Measurements from ENCODE around the gene TCTN1.
A peak's percentile ranks its signal among the peaks of the same experiment; 100 is the strongest.
"Not testable (repeated sequence)": the region's sequence is repeated elsewhere in the genome, so short reads cannot be mapped to it uniquely, and the experiment has no call there.

The TCTN1 gene

DNA sequence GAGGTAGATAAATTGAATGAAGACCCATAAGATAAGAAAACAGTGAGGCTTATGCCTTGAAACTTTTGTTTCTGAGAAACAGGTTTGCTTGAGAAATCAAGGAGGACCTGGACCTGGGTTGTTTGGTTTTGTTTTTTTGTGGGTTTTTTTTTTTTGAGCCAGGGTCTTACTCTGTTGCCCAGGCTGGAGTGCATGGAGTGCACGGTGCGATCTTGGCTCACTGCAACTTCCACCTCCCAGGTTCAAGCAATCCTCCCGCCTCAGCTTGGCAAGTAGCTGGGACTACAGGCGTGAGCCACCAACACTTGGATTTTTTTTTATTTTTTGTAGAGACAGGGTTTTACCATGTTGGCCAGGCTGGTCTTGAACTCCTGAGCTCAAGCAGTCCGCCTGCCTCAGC is 21.9 kb upstream of the TCTN1 start:
- no peak for DNase-seq (ENCODE audit: extremely low read depth, low read depth)
- TF ChIP-seq, protein P1, sequence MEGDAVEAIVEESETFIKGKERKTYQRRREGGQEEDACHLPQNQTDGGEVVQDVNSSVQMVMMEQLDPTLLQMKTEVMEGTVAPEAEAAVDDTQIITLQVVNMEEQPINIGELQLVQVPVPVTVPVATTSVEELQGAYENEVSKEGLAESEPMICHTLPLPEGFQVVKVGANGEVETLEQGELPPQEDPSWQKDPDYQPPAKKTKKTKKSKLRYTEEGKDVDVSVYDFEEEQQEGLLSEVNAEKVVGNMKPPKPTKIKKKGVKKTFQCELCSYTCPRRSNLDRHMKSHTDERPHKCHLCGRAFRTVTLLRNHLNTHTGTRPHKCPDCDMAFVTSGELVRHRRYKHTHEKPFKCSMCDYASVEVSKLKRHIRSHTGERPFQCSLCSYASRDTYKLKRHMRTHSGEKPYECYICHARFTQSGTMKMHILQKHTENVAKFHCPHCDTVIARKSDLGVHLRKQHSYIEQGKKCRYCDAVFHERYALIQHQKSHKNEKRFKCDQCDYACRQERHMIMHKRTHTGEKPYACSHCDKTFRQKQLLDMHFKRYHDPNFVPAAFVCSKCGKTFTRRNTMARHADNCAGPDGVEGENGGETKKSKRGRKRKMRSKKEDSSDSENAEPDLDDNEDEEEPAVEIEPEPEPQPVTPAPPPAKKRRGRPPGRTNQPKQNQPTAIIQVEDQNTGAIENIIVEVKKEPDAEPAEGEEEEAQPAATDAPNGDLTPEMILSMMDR (IDR thresholded peaks at IDR 0.05; ENCODE audit: low read depth, low read length): no peak

GRCh38 chr12:110592919-110593318 is 21.0 kb upstream of the TCTN1 start:
- DNase-seq (ENCODE audit: extremely low read depth, low read depth): not testable (repeated sequence)

DNA sequence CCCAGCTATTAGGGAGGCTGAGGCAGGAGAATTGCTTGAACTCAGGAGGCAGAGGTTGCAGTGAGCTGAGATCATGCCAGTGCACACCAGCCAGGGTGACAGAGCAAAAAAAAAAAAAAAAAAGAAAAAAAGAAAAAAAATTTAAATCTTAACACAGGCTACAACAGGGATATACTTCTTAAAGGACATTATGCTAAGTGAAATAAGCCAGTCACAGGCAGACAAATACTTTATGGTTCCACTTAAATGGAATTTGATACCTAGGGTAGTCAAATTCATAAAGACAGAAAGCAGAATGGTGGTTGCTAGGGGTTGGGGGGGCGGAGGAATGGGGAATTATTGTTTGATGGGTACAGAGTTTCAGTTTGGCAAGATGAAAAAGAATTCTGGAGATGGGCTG is 16.0 kb upstream of the TCTN1 start:
- no peak for DNase-seq (ENCODE audit: extremely low read depth, low read depth)
- TF ChIP-seq, protein P1 (IDR thresholded peaks at IDR 0.05; ENCODE audit: low read depth, low read length): no peak

GRCh38 chr12:110599334-110599733 is 14.6 kb upstream of the TCTN1 start:
- no peak for DNase-seq (ENCODE audit: extremely low read depth, low read depth)

DNA sequence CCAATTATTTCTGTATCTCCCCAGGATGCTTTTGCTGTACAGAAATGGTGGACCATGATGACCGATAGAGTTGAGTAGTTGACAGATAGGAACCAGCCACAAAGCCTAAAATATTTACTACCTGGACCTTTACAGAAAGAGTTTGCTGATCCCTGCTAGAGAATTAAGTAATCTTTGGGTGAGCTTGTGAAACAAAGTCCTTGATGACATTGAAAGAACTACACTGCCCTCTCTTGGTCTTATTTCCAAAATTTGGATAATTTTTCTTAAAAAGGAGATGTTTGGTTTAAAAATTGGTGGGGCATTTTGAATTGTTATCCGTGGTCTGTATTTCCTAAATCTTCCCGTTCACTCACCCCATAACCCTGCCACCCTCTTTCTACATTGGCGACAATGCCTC is 13.7 kb upstream of the TCTN1 start:
- peak; percentile 27 for DNase-seq (ENCODE audit: extremely low read depth, low read depth)
- TF ChIP-seq, protein P1 (IDR thresholded peaks at IDR 0.05; ENCODE audit: low read depth, low read length): peak; percentile 27

More at GRCh38 chr12:110599334-110599733, 14.6 kb upstream of the TCTN1 start:
- TF ChIP-seq, protein P1 (IDR thresholded peaks at IDR 0.05; ENCODE audit: low read depth, low read length): no peak

GRCh38 chr12:110602085-110602814 is 11.7 kb upstream of the TCTN1 start:
- DNase-seq (ENCODE audit: extremely low read depth, low read depth): not testable (repeated sequence)
- TF ChIP-seq, protein P1 (IDR thresholded peaks at IDR 0.05; ENCODE audit: low read depth, low read length): peak; percentile 72

DNA sequence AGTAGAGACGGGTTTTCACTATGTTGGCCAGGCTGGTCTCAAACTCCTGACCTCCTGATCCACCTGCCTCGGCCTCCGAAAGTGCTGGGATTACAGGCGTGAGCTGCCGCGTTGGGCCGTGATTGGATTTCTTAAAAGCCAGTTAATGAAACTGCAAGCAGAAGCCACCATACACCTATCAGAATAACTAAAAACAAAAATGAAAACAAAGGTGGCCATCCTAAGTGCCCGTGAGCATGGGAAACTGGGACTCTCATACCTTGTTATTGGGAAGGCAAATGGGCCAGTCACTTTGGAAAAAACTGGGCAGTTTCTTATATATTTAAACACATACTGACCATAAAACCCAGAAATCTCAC is 7.7 kb upstream of the TCTN1 start:
- TF ChIP-seq, protein P1 (IDR thresholded peaks at IDR 0.05; ENCODE audit: low read depth, low read length): no peak
- DNase-seq (ENCODE audit: extremely low read depth, low read depth): no peak

Data from AG09319 (cell line).